Smooth muscle cell (in vitro differentiated cells): ENCODE measurements around the gene ASCC3. TPM values are rescaled to one million over a fixed set of nuclear protein-coding genes. Genes with fewer than 3 reads are reported as not detected.

Experiments used
- DNase-seq: peaks from one replicate; lab custom pipeline; 2025; ENCODE audit not compliant: unreplicated experiment; lab: John Stamatoyannopoulos, UW
- H2AFZ ChIP-seq: fragments of 200-600 bp; sonication (generic); 2 replicates; pipeline ENCODE4 v1.6.0; 2016; ENCODE audit warnings: antibody characterized with exemption, low read depth, mild to moderate bottlenecking
- H3F3A ChIP-seq: fragments of 200-600 bp; sonication (generic); 2 replicates; pipeline ENCODE4 v1.6.0; 2017; ENCODE audit warnings: antibody characterized with exemption, low read depth
- H3K27ac ChIP-seq: fragments of 200-600 bp; sonication (generic); 2 replicates; pipeline ENCODE4 v1.5.1; 2016; ENCODE audit warnings: low read depth, mild to moderate bottlenecking
- H3K27me3 ChIP-seq: fragments of 200-600 bp; sonication (generic); 2 replicates; pipeline ENCODE4 v1.6.1; 2016; ENCODE audit warnings: low read depth, mild to moderate bottlenecking
- H3K36me3 ChIP-seq: fragments of 200-600 bp; sonication (generic); 2 replicates; pipeline ENCODE4 v1.5.1; 2016; ENCODE audit warnings: low read depth
- H3K4me1 ChIP-seq: fragments of 200-600 bp; sonication (generic); 2 replicates; pipeline ENCODE4 v1.5.1; 2016; ENCODE audit warnings: low read depth
- H3K4me2 ChIP-seq: fragments of 200-600 bp; sonication (generic); 2 replicates; pipeline ENCODE4 v1.6.0; 2016; ENCODE audit warnings: mild to moderate bottlenecking
- H3K4me3 ChIP-seq: fragments of 200-600 bp; sonication (generic); 2 replicates; pipeline ENCODE4 v1.5.1; 2016; ENCODE audit warnings: mild to moderate bottlenecking
- H3K79me2 ChIP-seq: fragments of 200-600 bp; sonication (generic); 2 replicates; pipeline ENCODE4 v1.6.0; 2016; ENCODE audit warnings: low read depth, mild to moderate bottlenecking
- H3K9ac ChIP-seq: fragments of 200-600 bp; sonication (generic); 2 replicates; pipeline ENCODE4 v1.6.0; 2016; ENCODE audit warnings: low read depth
- H3K9me3 ChIP-seq: fragments of 200-600 bp; sonication (generic); replicated peaks from 2 replicates; pipeline ENCODE4 v1.5.1; 2016; ENCODE audit warnings: low read depth
- H4K20me1 ChIP-seq: fragments of 200-600 bp; sonication (generic); 2 replicates; pipeline ENCODE4 v1.6.0; 2016; ENCODE audit warnings: low read depth
- CTCF ChIP-seq: fragments of 200-600 bp; sonication (generic); IDR thresholded peaks from 2 replicates; pipeline ENCODE4 v1.5.1; 2017; ENCODE audit warnings: borderline replicate concordance, mild to moderate bottlenecking, antibody characterized with exemption; ENCODE audit not compliant: insufficient read depth, poor library complexity, severe bottlenecking
- WGBS: methylation state at CpG from one replicate; pipeline ENCODE4 v1.1.7; 2016; ENCODE audit warnings: low lambda C conversion rate; 5-methylcytosine and 5-hydroxymethylcytosine counted together
- polyA plus RNA-seq: library from polyadenylated mRNA; unstranded; fragments of >200 nt; fragmentation: Nextera tagmentation; extraction: Ambion mirVana; gene quantifications from 2 replicates; pipeline ENCODE4 v1.2.1, GENCODE V29; 2016
- total RNA-seq: library from RNA; depleted of rRNA; stranded (reverse); fragments of >200 nt; gene quantifications from 2 replicates; pipeline ENCODE4 v1.2.3, GENCODE V29; 2014

Gene ASCC3
- total and polyA plus RNA-seq, 2 experiments from 2014 or later: 59.0 to 116 TPM

- Histone ChIP-seq H4K20me1 (no peaks in the 10 kb centered on the region), H3K9ac (no peak overlapping the region), H3K27ac (no peak overlapping the region), H3F3A (no peaks in the 10 kb centered on the region), H2AFZ (no peak overlapping the region), H3K4me3 (no peak overlapping the region), H3K27me3 (peaks cover 11% of the 10 kb centered on the region), H3K79me2 (no peaks in the 10 kb centered on the region), H3K36me3 (no peaks in the 10 kb centered on the region), H3K4me2 (no peak overlapping the region), H3K9me3 (no peaks in the 10 kb centered on the region), H3K4me1 (no peaks in the 10 kb centered on the region)
- DNase-seq: no peak
- TF ChIP-seq CTCF: no peak
- WGBS: 85% methylated on average over 2 of the region's 2 CpGs
Measured at GRCh38 chr6:100487638-100488037, 393.5 kb downstream of the ASCC3 start.

GRCh38 chr6:100485268-100485667 lies 395.9 kb downstream of the ASCC3 start:
- Histone ChIP-seq H4K20me1 (no peaks in the 10 kb centered on the region), H3K27me3 (peaks cover 11% of the 10 kb centered on the region), H3K27ac (no peak overlapping the region), H3K36me3 (no peaks in the 10 kb centered on the region), H3K9me3 (no peaks in the 10 kb centered on the region), H3K4me3 (no peak overlapping the region), H3K4me2 (no peak overlapping the region), H3K79me2 (no peaks in the 10 kb centered on the region), H3F3A (no peaks in the 10 kb centered on the region), H3K9ac (no peak overlapping the region), H3K4me1 (no peaks in the 10 kb centered on the region), H2AFZ (no peak overlapping the region)
- no peak for DNase-seq
- no peak for TF ChIP-seq CTCF

GRCh38 chr6:100484474-100484873 lies 396.7 kb downstream of the ASCC3 start:
- H3K9ac ChIP-seq: no peak overlapping the region
- H3K36me3 ChIP-seq: no peaks in the 10 kb centered on the region
- H3K9me3 ChIP-seq: no peaks in the 10 kb centered on the region
- H4K20me1 ChIP-seq: no peaks in the 10 kb centered on the region
- WGBS: 92% methylated on average over 5 of the region's 5 CpGs
- no peaks in the 10 kb centered on the region for H3K79me2 ChIP-seq
- no peaks in the 10 kb centered on the region for H3F3A ChIP-seq
- H3K4me2 ChIP-seq: no peak overlapping the region
- H2AFZ ChIP-seq: no peak overlapping the region
- no peak for DNase-seq
- peaks cover 11% of the 10 kb centered on the region for H3K27me3 ChIP-seq
- H3K4me1 ChIP-seq: no peaks in the 10 kb centered on the region
- H3K4me3 ChIP-seq: no peak overlapping the region
- H3K27ac ChIP-seq: no peak overlapping the region
- TF ChIP-seq CTCF: no peak

DNA sequence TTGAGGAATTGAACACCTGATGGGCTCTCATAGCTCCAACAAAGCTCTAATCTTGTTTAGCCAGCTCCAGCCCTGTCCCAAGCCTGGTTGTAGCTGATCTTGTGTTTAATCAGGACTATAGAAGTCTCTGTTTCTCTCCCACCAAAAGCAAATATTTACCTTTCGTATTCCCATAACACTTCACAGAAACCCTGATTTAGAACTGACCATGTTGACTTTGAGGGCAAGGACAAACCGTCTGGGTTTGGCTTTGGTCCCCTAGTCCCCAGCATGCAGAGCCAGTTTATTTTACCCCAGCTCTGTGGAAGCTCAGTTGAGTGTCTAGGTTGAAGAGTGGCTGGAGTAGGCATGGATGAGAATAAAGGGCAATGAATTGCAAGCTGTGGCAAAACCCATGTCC lies 398.4 kb downstream of the ASCC3 start:
- no peak for TF ChIP-seq CTCF
- Histone ChIP-seq H3K27ac (no peak overlapping the region), H2AFZ (no peak overlapping the region), H3K4me1 (no peaks in the 10 kb centered on the region), H3K79me2 (no peaks in the 10 kb centered on the region), H3K4me3 (no peak overlapping the region), H3K27me3 (peaks cover 17% of the 10 kb centered on the region), H3K36me3 (no peaks in the 10 kb centered on the region), H3K9me3 (no peaks in the 10 kb centered on the region), H3F3A (no peaks in the 10 kb centered on the region), H4K20me1 (no peaks in the 10 kb centered on the region), H3K4me2 (no peak overlapping the region), H3K9ac (no peak overlapping the region)
- DNase-seq: no peak
- WGBS: 86% methylated on average over 2 of the region's 2 CpGs
